Esophagus squamous epithelium (tissue), 4 donors: ENCODE results near the gene HPD.

ENCODE experiments used
- CTCF ChIP-seq, 6 experiments: fragments of 450-650 bp in 4 of 6; fragments of 200-600 bp in 2 of 6; sonication (generic) in 2 of 6; IDR thresholded peaks; one replicate each; pipeline ENCODE4 v1.5.1; 2016 to 2019; ENCODE audit warnings: antibody characterized with exemption in 6 of 6, mild to moderate bottlenecking in 4 of 6, moderate library complexity in 4 of 6
- POLR2A ChIP-seq, 4 donors: fragments of 450-650 bp; IDR thresholded peaks; one replicate each; pipeline ENCODE4 v1.6.1; 2017; ENCODE audit warnings: antibody characterized with exemption in 4 of 4, mild to moderate bottlenecking in 4 of 4, moderate library complexity in 3 of 4

GRCh38 chr12:121894633-121895032, 36.0 kb upstream of the HPD start:
- peak in 3 of 6 experiments; percentile 13 to 20 (median 18) for TF ChIP-seq CTCF (IDR thresholded peaks at IDR 0.05)
- TF ChIP-seq POLR2A (IDR thresholded peaks at IDR 0.05), result no peak
